ENCODE measurements around the gene PHACTR1.

Gene PHACTR1

DNA sequence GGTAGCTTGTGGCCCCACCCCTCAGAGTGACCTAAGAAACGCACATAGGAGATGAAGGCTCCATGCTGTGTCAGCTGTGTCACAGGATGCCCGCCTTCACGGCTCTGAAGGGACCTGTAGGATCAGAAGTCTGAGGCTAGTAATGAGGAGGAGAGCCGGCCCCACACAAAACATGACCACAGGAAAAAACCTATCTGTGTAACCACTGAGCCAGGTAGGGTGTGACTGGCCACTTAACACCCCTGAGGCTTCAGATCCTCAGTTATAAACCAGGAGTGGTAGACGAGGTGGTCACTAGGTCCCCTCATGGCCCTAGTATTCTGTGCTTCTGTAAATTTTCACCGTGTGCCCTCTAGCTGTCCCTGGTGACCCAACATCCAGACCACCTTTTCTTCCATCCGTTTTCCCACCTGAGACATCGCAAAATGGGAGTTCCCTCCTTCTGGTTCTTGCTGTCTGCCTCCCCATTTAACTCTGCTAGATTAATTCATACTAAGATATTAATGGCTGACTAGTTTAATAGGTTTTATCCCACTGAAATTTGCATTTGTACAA is 558.9 kb downstream of the PHACTR1 start:
- no peak for DNase-seq

- no peak for DNase-seq
These were observed 560.7 kb downstream of the PHACTR1 start for GRCh38 chr6:13277231-13277630.

DNA sequence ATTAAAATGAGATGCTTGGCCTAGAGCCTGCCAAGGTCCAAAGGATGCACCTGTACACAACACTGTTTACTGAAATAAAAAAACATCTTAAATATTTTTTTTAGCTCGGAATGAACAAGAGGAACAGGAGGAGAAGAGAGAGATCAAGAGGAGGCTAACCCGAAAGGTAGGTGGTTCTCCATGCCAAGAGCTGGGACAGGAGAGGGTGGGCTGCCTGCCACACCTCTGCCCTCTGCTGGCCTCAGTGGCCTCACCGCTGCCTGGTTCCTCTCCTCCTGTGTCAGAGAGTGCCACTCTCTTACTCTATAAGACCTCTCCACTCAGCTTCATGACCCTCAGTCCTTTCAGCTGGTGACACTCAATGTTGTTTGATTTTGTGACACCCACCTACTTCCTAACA is 561.6 kb downstream of the PHACTR1 start:
- DNase-seq, result no peak

DNA sequence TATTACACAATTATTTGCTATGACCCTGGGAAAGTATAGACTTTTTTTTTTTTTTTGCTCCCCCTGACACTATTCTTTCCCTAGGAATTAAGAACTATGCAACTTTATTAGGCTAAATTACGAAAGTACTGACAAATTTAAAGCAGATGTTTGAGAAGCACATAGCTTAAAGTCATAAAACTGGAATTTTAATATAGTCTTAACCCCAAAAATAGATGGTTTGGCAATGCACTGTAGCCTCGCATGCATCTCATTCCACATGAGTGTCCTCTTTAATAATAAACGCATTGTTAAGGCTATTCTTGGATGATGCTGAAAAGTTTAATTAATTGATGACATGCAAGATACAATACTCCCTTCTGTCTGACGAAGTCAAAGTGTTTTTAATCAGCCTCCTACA is 562.4 kb downstream of the PHACTR1 start:
- no peak for DNase-seq

DNA sequence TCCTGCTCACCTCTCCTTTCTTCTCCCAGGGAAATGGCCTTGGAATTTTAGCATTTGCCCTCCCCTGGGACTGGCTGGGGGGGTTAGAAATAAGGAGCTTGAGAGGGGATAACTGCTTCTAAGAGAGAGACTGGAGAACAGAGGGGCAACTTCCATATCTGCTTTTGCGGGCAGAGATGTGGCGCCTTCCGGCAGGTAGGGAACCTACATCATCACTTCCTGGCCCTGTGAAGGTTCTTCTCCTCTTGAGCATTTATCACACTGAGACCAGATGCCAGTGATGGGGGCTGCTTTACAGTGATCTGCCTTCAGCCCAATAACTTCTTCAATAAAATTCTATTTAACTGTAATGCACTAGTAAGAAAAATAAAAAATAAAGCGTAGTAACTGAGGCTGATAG is 563.7 kb downstream of the PHACTR1 start:
- DNase-seq, result no peak

DNA sequence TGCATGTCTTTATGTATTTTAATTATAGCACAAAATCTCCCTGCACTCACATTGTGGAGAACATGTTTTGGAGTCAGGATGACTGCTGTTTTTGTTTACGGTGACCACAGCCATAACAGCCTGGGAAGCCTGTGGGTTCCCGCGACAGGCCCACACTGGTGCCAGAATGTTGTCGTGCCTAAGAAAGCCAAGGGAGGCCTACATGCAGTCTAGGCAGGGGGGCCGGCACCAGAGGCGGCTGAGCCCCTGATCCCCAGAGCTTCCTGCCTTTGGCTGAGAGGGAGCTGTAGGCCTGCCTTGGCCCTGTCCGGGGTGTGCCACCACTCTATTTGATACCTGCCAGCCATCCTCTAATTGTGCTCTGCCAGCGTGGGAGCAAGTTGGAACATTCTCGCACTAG is 565.1 kb downstream of the PHACTR1 start:
- DNase-seq, result no peak

DNA sequence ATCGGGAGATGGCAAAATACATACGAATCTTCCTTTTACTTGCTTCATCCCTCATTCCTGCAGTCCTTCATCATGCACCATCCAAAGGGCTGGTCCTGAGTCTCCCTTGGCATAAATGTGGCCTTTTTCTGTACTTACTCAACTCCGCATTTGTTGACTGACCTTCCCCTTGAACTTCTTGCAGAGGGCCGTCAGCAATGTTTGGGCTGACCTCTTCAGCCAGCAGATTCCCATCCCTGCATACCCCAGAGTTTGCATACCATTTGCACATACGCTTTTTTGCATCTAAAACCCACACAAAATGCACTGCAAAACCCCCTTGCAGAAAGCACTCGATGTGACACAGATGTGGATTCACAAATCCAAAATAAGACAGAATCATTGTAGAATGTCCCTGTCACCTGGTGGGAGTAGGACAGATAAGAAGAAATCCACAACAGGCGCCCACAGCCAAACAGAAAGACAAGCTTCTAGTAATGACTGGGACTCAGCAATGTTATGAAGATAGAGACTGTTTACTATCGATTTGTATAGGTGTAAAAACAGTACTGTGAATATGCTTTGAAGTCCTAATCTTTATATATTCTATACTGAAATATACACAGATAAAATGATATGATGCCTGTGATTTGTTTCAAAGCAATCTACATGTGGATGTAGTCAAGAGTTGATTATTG is 566.0 kb downstream of the PHACTR1 start:
- no peak for DNase-seq

DNA sequence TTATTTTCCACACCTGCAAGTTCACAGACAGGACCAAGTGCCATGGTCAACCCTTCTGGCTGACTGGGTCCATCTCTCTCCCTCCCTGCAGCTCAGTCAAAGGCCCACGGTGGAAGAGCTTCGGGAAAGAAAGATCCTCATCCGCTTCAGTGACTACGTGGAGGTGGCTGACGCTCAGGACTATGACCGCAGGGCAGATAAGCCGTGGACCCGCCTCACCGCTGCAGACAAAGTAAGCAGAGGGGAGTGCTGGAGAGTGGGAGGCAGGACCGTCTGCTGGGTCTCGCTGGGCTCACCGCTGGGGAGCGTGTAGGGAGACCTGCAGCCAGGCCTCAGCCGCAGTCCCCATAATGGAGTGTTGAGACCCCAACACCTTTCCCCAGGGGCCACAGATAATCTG is 566.8 kb downstream of the PHACTR1 start:
- DNase-seq, result no peak

- no peak for DNase-seq
These were observed 568.1 kb downstream of the PHACTR1 start for GRCh38 chr6:13284646-13285045.

GRCh38 chr6:13285705-13286104 is 569.1 kb downstream of the PHACTR1 start:
- DNase-seq, result no peak

GRCh38 chr6:13286181-13286580 is 569.6 kb downstream of the PHACTR1 start:
- DNase-seq, result no peak

DNA sequence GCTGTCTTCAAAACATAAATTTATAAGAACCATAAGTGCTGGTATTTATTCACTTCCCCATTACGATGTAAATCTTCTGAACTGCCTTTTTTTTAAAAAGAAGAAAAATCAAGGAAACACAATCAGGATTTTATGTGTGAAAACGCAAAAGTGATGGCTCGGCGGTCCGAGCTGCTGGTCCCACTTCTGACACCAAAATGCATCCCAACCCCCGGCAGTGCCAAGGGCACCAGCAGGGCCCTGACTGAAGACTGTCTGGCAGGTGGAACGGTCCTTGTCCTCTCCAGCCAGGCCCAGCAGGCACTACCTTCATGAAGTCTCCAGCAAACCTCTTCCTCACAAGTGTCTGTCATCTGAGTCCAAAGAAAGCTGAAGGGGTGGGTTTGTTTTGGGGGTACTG is 570.5 kb downstream of the PHACTR1 start:
- no peak for DNase-seq

DNA sequence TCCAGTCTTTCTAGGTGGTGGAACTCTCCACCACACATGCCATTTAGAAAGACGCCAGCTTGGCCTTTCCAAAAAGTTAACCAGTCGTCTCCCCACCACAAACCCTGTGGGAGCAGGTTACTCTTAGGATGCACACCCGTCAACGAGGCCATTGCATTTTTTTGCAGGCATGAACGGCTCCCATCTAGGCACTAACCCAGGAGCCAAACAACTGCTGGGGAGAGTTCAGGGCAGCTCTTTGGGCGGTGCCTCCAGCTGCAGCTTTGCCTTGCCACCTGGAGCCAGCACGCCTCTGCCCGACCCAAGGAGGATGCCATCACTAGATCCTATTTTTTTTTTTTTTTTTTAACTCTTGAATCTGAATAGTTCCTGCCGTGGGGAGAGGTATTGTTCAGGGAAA is 571.9 kb downstream of the PHACTR1 start:
- no peak for DNase-seq

GRCh38 chr6:13288969-13289391 is 572.4 kb downstream of the PHACTR1 start:
- no peak for DNase-seq

DNA sequence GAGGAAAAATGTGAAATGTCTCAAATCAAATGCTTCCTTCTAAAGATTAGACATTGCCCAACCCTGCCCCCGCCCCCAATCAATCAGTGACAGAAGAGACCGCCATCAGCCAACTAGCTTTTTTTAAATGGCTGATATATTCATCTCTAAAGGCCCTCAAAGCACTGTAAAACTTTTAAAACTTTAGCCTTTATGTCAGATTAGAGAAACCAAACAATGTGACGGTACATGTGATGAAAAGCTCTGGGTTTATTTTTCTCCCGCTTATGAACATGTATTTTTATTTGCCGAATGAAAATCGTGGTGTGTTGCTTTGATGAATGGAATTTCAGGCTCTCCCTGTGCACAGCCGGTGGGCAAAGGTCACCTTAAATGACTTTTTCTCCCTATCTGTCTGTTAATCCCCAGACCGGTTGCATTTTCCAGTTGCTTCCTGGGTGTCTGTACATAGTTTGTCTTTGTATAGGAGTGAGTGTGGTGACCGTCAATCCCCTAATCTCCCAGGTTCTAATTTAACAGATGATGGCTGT is 573.3 kb downstream of the PHACTR1 start:
- no peak for DNase-seq

- DNase-seq, result no peak
These were observed 573.8 kb downstream of the PHACTR1 start for GRCh38 chr6:13290335-13290734.

DNA sequence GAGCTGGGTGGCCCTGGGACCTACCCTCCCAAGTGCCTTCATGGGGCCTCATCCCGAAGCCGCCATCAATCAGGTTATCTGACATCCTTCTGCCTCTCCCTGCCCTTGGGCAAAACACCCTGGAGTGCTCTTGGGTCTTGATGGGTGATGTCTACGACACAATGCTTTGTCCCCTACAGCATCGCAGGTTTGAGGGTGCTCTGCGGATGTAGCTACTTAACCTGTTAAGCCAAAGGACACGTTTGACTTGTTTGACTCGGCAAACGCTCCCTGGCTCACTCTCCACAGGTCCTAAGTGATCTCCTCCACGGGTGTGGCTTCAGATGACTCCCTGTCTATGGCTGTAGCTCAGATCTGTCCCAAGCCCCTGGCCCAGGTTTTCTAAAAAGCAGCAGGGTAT is 576.2 kb downstream of the PHACTR1 start:
- DNase-seq, result no peak

DNA sequence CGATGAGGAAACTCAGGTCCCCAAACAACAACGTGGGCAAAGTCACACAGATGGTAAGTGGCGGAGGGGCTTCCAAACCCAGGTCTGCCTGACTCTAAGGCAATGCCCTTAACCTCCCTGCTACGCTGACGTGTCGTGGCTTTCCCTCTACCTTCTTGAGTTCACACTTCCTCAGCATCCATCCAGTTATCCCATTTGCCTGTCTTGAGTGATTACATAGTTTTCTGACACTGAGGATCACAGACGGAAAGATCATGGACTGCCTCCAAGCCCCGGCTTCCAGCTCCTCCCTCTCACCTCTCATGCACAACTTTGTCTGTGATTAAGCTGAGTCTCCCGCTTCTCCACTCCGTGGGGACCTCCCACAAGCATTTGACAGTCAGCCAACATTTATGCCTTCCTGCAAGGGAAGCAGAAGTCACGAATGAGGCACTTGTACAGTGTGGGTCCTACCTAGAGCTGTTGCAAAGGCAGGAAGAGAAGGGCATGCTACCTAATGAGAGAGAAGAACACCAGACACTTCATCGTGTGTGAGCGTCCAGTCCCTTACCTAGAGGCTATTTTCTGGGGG is 578.0 kb downstream of the PHACTR1 start:
- DNase-seq, result no peak

GRCh38 chr6:13295576-13295975 is 579.0 kb downstream of the PHACTR1 start:
- DNase-seq, result no peak

DNA sequence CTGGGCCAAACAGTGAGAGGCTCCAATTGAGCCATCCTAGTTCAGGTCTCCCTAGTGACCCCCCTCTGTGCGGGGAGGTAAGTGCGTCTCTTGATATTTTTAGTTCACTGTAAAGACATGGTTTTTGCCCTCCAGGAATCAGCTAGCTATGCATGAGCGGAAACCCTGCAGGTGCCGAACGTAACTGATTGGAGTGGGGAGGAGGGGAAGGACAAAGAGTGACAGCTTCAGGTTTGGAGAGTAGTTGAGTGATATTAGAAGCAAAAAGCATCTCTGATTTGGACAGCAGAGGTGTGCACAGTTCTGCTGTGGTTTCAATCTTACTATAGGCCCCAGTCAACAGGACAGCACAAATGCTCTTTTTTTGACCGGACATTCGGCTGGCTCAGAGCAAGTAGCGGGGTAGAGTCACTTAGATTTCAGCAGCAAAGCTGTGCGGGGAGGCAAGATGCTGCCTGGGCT is 580.0 kb downstream of the PHACTR1 start:
- no peak for DNase-seq

DNA sequence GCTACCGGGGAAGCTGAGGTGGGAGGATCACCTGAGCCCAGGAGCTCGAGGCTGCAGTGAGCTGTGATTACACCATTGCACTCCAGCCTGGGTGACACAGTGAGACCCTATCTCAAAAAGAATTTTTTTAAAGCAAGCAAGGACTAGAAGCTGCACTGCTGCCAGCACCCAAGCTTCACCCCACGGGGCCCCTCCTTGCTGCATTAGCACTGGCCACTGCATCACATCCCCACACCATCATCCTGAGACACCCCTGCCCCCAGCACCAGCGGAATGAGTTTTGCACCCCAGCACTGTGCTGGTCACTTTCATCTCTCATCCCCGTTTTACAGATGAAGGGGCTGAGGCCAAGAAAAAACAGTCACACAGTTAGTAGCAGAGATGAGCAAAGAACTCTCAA is 580.8 kb downstream of the PHACTR1 start:
- DNase-seq, result no peak

GRCh38 chr6:13298446-13298845 is 581.9 kb downstream of the PHACTR1 start:
- no peak for DNase-seq

GRCh38 chr6:13299403-13299821 is 582.8 kb downstream of the PHACTR1 start:
- DNase-seq, result no peak

- no peak for DNase-seq
These were observed 583.4 kb downstream of the PHACTR1 start for GRCh38 chr6:13299918-13300317.

All from CD4-positive, alpha-beta T cell treated with Interleukin-12 subunit alpha and Interleukin-12 subunit beta, for 1 hour (primary cell).